ENCODE measurements around the gene CFAP77.

DNA sequence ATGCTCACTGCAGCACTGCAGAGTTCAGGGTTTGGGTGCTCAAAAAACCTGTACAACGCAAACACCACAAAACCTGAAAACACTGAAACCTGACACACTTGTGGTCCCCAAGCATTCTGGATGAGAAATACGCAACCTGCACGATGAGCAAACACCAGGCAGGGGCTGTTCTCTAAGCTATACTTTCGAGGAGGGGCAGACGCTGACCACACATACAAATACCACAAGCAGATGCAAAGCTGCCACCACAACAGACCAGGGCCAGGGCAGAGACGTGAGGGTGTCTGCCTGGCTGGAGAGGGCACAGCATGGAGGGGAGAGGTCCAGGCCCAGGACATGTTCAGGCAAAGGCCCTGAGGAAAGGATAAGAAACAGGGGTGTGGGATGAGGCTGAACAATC is 195.4 kb downstream of the CFAP77 start:
- TF ChIP-seq POLR2AphosphoS5 (IDR thresholded peaks at IDR 0.05; ENCODE audit: low read depth, low read length) (no peak), POLR2A (IDR thresholded peaks at IDR 0.05; ENCODE audit: low read depth, low read length) (no peak), TAF1 (IDR thresholded peaks at IDR 0.05; ENCODE audit: borderline replicate concordance, low read depth, low read length) (no peak)

Measured in GM12892 (cell line).